ENCODE results near the gene DCAF17.

Gene DCAF17, protein sequence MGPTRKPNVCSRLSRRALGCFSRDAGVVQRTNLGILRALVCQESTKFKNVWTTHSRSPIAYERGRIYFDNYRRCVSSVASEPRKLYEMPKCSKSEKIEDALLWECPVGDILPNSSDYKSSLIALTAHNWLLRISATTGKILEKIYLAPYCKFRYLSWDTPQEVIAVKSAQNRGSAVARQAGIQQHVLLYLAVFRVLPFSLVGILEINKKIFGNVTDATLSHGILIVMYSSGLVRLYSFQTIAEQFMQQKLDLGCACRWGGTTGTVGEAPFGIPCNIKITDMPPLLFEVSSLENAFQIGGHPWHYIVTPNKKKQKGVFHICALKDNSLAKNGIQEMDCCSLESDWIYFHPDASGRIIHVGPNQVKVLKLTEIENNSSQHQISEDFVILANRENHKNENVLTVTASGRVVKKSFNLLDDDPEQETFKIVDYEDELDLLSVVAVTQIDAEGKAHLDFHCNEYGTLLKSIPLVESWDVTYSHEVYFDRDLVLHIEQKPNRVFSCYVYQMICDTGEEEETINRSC

DNA sequence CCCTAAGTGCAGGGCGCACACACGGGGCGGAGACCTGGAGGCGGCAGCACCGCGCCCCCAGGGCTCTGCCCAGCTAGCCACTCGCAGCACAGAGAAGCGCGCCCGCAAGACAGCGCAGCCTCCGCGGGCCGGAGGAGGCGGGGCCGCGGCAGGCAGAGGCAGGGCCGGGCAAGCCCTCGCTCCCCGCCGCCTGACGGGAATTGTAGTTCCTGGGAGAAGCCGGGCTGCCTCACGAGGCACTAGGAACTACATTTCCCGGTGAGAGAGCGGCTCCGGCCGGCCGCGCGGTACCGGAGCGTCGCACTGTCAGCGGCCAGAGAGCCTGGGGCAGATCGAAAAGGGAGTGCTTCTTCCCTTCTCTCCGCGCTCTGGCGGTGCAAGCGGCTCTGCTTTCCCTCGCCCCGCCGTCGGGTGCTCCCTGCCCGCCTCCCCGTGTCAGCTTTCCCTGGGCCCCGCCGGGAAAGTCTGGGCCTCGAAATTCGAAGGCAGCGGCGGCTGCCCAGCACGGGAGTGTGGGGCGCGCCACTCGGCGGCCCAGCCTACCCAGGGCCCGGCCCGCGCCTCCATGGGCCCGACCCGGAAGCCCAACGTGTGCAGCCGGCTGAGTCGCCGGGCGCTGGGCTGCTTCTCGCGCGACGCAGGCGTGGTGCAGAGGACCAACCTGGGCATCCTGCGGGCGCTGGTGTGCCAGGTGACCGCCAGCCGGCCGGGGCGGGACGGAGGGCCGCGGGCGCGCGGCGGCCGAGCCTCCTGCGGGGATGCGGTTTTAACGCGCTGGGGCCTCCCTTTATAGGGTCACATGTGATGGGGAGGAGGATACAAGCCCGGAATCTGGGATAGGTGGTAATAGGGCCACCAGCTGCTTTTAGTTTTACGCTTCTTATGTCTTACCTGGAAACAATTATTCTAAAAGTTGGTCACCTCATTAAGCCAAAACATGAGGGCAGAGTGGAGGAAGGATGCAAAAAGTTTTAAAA, at the start of gene DCAF17:
DCAF17 (plus strand) TSS at position 214 of the 977 bp plus-strand sequence; CDS start at position 566, 352 bp downstream.
- DNase-seq, result peak; percentile 99

DNA sequence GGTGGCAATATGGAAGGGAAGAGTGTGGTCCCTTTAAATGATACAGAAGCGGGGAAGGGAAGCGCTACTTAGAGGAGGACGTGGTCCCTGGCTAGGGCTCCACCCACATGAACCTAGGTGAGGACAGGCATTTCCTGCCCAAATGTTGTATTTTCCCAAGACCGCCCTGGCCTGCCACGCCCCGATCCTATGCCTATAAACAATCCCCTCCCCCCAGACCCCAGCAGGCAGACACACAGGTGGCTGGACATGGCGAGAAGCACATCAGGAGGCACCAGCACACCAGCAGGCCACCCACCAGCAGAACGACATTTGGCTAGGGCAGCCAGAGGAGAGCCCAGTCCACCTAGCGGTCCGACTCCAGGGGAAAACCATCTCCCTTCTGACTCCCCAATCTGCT, 47.4 kb upstream of the DCAF17 start:
- no peak for DNase-seq

DNA sequence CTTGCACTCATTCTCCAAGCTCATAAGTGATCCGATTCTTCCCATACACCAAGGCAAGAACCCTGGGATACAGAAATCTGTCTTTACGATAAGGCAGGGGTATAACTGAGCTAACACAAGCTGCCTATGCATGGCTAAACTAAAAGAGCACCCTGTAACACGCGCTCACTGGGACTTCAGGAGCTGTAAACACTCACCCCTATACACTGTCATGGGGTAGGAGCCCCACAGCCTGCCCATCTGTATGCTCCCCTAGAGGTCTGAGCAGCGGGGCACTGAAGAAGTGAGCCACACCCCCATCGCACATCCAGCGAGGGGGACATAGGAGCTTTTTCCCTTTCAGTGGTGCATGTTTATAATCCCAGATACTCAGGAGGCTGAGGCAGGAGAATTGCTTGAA, 47.0 kb upstream of the DCAF17 start:
- DNase-seq, result no peak

DNA sequence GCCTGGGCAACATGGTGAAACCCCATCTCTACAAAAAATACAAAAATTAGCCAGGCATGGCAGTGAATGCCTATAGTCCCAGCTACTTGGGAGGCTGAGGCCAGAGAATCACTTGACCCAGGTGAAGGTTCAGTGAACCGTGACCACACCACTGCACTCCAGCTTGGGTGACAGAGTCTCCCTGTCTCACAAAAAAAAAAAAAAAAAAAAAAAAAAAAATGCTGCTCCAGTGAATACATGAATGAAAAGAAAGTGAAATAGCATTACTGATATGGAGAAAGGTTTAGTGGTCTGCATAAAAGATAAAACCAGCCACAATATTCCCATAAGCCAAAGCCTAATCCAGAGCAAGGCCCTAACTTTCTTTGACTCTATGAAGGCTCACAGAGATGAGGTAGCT, 44.7 kb upstream of the DCAF17 start:
- DNase-seq, result no peak

DNA sequence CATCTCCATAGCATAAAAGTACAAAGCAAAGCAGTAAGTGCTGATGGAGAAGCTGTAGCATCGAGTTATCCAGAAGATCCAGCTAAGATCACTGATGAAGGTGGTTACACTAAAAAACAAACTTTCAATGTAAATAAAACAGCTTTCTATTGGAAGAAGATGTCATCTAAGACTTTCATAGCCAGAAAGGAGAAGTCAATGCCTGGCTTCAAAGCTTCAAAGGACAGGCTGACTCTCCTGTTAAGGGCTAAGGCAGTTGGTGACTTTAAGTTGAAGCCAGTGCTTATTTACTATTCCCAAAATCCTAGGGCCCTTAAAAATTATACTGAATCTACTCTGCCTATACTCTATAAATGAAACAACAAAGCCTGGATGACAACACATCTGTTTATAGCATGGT, 44.2 kb upstream of the DCAF17 start:
- no peak for DNase-seq

DNA sequence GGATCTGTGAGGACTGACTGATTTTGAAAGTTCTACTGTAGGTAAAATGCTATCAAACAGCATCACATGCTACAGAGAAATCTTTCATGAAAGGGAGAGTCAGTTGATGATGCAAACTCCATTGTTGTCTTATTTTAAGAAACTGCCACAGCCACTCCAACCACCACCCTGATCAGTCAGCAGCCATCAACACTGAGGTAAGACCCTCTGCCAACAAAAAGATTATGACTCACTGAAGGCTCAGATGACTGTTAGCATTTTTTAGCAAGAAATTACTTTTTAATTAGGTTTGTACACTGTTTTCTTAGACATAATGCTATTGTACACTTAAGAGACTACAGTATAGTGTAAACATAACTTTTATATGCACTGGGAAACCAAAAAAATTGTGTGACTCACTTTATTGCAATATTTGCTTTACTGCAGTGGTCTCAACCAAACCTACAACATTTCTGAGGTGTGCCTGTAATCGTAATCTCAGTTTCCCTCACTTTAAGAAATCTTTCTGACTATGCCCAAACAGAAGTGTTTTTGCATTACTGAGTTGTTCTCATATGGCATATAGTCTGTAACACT, 43.0 kb upstream of the DCAF17 start:
- DNase-seq, result no peak

DNA sequence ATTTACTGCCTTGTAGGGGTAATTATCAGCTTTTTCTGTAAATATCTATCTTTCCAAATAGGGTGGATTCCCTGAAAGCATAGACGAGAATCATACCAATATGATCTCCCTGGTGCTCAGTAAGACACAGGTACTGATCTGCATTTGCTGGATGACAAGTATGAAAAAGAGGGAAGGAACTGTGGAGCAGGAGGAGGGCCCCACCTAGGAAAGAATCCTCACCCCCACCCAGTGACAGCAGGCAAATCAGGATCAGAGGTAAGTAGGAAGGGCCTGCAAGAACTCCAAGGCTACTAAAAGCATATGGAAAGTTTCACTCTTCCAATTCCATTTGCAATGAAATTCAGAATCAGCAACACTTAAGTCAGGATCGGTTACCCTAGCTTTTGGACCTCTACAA, 42.5 kb upstream of the DCAF17 start:
- peak; percentile 32 for DNase-seq

DNA sequence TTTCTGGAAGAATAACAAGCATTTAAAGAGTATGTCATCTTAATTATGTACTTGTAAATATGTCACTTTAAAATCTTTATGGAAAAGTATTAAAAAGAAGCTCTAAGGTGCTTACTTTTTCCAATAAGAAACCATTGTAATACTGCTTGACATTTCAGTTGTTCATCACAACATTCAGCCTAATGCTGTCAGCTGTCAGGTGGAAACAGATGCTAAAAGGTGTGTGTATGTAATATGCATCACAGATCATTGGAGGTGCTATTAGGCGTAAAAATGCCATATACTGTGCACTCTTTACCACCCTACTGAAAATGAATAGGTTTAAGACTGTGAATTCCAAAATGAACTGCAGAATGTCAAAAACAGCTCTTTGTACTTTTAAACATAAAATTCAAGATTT, 40.5 kb upstream of the DCAF17 start:
- no peak for DNase-seq

DNA sequence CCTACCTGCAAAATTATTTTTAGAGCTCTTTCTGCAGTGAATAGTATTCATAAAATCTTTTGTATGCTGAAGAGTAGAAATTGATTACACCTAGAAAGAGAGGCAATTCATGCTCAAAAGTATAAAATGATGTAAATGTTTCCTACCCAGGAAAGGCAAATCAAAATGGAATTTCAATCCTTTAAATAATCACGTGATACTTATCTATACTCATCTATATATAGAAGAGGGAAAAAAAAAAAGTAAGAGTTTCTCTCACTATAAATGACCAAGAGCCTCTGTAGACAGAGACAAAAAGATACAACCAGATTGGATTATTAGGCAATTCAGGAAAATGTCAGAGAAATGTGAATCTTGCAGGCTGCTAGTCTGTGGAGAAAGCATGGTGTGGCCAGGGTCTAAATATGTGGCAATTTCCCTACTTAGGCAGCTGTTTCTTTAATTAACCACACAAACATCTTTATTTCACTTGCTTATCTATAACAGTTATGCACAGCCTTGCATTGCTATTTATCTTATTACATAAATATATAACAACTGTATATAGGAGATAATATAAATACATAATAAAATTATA, 39.8 kb upstream of the DCAF17 start:
- no peak for DNase-seq

DNA sequence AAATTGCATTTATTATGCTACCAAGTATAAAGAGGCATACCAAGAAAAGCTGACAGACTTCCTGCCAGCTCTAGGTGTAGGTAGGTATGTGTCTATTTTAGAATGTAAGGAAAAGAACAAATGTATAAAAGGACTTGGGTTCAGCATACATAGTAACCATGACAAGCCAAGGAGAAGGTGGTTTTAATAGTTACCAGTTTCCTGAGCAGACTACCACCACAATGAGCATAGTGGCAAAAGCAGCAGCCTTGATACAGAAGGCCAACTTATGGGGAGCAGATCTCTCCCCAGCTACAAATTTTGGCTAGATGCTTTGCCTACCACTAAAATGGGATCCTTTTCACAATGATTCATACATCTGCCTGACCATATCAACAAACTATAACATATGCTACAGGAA, 34.7 kb upstream of the DCAF17 start:
- DNase-seq, result no peak

DNA sequence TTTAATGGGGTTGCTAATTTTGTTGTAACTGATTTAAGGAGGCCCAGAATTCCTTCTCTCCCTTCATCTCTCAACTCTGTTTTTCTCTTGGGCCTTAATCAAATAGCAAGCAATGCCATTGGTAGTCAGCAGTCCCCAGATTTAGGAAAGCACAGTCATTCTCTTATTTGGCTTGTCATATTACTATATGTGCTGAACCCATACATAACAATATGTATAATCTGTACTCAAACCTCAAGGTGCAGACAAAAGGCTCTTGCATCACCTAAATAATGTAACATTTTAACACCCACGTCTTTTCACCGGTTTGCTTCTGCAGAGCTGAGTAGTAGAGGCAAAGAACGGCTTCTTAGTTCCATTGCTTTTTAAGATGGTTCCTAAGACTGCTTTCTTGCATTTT, 33.6 kb upstream of the DCAF17 start:
- DNase-seq, result no peak

DNA sequence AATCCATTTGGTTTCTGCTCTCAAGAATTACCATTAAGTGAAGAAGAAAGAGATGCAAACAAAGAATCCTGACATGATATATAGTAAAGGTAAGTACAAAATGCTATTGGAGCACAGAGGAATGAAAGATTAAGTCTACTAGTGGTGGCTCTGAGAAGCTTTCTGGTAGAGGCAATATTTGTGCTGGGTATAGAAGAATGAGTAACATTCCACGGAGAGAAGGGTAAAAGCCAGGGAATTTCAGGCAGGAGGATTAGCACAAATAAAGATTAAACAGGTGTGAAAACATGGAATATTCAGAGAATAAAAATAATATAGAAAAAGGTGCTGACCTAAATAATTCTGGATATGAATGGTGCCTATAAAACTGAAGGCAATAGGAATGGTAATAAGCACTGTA, 32.1 kb upstream of the DCAF17 start:
- no peak for DNase-seq

DNA sequence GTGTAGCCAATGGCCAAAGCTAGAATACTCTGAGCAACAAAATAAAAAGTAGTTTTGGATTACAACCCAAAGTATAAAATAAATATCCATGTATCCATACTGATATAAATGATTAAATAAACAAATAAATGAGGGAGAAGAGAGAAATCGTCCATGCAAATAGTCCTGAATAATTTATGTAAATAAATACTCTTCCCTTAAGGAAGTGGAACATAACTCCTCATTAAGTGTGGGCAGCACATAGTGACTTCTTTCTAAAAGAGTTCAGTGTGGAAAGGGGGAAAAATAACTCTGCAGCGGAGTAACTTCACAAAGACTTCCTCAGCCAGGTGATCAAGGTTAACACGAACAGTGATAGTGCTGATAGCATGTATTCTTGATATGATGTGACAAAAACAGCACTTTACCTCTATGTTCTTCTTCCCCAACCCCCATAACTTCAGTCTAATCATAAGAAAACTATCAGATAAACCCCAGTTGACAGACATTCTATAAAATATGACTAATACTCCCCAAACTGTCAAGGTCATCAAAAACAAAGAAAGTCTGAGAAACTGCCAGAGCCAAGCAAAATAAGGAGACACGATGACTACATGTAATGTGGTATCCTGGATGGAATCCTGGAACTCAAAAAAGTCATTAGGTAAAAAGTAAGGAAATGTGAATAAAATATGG, 31.0 kb upstream of the DCAF17 start:
- DNase-seq, result no peak

DNA sequence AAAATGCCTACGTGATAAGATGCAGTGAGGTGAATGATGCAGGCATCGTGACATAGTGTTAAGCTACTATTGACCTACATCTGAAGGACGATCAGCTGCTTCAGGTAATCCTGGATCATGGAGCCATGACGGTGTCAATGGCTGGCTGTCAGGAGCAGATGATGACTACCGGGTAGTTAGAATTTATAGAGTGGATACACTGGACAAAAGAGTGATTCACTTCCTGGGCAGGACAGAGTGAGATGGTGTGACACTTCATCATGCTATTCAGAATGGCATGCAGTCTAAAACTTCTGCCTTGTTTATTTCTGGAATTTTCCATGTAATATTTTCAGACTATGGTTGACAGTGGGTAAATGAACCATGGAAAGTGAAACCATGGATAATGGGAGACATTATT, 29.8 kb upstream of the DCAF17 start:
- DNase-seq, result no peak

DNA sequence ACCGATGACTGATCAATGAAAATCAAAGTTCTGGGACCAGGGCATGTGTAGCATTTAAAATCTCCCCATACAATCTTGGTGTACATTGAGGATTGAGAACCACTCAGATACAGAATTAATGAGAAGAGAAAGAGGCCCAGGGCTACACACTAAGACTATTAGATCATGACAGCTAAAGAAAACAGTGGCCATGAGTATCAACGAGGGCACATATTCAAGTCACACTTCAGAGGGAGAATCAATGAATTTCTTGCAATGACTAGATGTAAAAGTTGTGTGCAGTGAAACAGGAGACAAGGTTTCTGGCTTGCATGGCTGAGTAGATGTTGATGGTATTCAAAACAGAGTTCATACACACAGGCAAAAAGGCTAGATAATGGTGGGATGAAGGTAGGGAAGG, 29.3 kb upstream of the DCAF17 start:
- no peak for DNase-seq

DNA sequence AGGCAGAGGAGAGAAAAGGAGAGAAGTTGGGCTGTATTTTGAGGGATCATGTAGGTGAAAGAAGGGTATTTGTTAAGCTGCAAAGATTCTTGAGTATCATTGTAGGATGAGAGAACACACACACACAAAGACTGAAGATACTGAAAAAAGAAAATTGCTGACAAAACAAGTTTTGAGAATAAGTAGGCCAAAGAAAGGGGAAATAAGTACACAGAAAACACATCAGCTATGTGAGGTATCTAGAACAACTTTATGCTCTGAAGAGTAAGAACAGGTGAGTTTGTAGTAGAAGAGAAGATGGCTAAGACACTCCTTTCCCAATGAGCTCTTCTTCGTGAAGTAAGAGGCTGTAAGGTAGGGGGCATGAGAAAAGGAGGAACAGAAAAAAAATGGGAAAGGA, 28.5 kb upstream of the DCAF17 start:
- no peak for DNase-seq

DNA sequence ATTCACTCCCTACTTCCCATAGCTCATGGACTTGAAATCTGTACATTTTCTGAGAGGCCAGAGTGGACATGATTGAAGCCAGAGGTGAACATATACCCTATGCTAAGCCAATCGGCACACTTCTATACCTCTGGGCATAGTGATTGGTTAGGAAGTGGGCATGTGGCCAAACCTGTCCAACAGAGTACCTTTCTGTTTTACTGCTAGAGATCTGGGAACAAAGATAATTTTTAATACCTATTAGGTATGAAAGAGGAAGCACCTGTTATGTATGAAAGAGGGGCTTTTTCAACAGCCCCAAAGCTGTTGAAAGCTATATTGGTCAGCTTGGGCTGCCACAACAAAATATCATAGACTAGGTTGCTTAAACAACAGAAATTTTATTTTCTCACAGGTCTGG, 28.0 kb upstream of the DCAF17 start:
- DNase-seq, result no peak

DNA sequence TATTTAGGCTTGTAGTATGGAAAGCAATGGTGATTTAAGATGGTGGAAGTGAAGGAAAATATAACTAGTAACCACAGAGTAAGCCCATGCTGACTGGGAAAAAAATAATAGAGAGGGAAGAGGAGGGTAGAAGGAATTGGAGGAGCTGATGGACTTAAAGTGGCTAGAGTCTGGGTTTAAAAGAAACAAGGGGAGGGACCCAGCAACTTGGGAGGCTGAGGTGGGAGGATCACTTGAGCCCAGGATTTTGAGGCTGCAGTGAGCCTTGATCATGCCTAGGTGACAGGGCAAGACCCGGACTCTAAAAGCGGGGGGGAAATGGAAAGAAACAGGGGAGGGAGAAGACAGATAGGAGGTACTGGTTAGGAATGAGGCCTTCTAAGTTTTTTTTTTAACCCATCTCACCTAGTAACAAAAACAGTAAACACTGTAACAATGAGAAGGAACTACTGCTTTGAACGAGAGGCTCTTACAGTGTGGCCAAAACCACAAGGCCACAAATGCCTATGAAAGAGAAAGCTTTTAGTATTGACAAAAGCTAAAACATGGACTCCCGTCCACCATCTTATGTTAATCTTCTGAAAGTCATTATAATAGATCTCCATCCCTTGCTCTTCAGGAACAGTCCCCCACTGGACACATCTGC, 26.9 kb upstream of the DCAF17 start:
- no peak for DNase-seq

DNA sequence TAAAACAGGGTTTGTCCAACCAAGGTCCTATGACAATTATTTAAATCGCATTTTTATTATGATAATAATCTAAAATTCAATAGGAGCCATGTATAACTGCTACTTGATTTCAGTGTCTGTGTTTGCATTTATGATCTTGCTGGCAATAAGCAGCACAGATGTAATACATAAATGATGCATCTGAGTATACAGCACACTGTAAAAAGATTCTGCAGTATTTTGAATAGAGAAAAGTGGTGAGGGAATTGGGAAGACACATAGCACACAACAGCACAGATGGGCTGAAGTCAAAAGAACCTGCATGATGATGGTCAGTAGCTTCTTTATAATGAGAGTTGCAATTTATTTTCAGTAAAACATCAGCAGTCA, 26.4 kb upstream of the DCAF17 start:
- no peak for DNase-seq

DNA sequence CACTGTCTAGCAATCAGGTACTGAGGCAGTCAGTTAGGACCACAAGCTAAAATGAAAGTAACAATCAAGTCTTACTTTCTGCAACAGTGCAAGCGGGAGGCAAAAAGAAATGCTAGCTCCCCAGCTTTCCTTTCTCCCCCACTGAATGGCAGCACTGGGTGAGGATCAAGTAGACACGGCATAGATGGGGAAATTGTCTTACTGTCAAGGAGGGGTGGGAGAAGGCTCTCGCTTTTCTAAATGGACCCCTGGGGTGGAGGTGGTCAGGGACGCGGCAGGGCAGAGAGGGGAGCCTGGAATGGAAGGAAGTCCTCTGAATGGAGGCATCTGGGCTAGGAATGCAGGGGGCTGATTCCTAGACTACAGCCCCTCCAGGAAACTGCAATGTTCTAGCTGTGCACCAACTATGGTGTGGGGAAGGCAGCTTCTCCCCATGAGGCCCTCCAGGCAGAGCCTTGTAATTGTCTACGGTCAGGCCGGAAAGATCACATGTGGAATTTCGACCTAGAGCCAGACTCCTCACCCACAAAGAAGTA, 24.5 kb upstream of the DCAF17 start:
- no peak for DNase-seq

DNA sequence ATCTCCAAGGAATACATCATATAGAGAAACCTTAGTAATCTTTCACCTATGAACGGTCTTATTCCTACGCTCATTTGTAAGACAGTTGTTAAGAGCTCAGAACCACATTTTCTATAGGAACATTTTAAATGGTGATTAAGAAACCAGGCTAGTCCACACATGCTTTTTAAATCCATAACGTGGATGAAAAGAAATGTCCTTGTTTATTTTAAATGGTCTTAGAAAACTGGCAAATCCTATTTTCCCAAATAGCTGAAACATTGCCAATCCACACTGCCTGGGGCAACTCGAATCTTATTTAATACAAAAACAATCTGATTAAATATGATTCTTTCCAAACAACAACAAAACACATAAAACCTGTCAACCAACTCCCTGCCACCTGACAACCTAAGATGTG, 23.9 kb upstream of the DCAF17 start:
- no peak for DNase-seq

DNA sequence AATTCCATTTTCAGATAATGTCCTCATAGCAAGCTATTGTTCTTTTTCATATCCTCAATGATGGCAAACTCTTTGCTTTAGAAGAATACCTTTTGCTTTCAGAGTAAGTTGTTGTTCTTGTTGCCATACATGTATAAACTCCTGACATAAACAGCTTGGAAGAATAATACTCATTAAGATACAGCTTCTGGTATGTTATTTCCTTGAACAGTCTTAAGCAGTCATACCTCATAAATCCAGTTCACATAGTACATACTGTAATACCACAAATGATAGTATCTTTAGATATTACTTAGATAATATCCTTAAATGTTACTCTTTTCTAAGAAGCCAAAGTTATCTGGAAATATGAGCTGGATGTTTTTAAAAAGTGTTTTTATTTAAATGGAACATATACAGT, 23.4 kb upstream of the DCAF17 start:
- DNase-seq, result no peak
